HCT116 (cell line): Measurements from ENCODE around the gene AP1AR. TPM values are rescaled to one million over a fixed set of nuclear protein-coding genes. Genes with fewer than 3 reads are reported as not detected.

Source experiments
- ATAC-seq: fragments of 200-7000 bp; cut with Tn5 transposase; 2 replicates; pipeline ENCODE4 v1.9.1; 2020; ENCODE audit warnings: mild to moderate bottlenecking, moderate library complexity
- BruUV-seq: library from RNA; stranded (reverse); fragments of 400-500 nt; replicated peaks from 2 replicates; lab custom pipeline; 2021; lab: Mats Ljungman, UMichigan
- CTCF ChIA-PET: fragments of 300-600 bp; sonication (Branson Sonifier 250); formaldehyde crosslinking; loops from one replicate; lab custom pipeline; 2021; ENCODE audit warnings: antibody characterized with exemption; lab: Charles Lee
- POLR2A ChIA-PET: fragments of 300-600, 350-600 bp; sonication (Branson Sonifier 250); formaldehyde crosslinking; loops from one replicate; lab custom pipeline; 2021; ENCODE audit warnings: antibody characterized with exemption; lab: Charles Lee
- RAD21 ChIA-PET, 2 experiments: fragments of 300-600 bp; sonication (Branson Sonifier 250); formaldehyde crosslinking; loops; one replicate each; lab custom pipeline; 2023; ENCODE audit warnings: low total read pairs in 2 of 2; ENCODE audit not compliant: uncharacterized antibody in 2 of 2, unreplicated experiment in 2 of 2, low non-redundant PET in 1 of 2; lab: Charles Lee
- DNase-seq: peaks from one replicate; pipeline ENCODE4 v3.0.0-alpha.2; 2010; ENCODE audit warnings: low read depth, low spot score
- H2AFZ ChIP-seq: fragments of 200-600 bp; shearing (Covaris generic), sonication (generic); 2 replicates; pipeline ENCODE4 v1.6.1; 2017; ENCODE audit warnings: low read depth, mixed run types, mixed read lengths, antibody characterized with exemption, low read length; ENCODE audit not compliant: poor library complexity, severe bottlenecking
- H3K27ac ChIP-seq: 2 replicates; pipeline ENCODE4 v1.5.1; 2012; ENCODE audit warnings: low read depth, low read length
- H3K27me3 ChIP-seq: fragments of 200-600 bp; sonication (generic); 2 replicates; pipeline ENCODE4 v1.6.1; 2016; ENCODE audit warnings: mixed run types, low read length, mixed read lengths; ENCODE audit not compliant: insufficient read depth
- H3K36me3 ChIP-seq, 2 experiments: fragments of 200-500 bp in 1 of 2; fragments of 200-600 bp in 1 of 2; sonication (Bioruptor generic) in 1 of 2; sonication (generic) in 1 of 2; 2 replicates each; pipeline versions ENCODE4 v1.5.1 to v1.6.1; 2014 to 2016; ENCODE audit warnings: low read length in 2 of 2, inconsistent platforms in 1 of 2, mixed read lengths in 1 of 2, mixed run types in 1 of 2; ENCODE audit not compliant: insufficient read depth in 2 of 2, control insufficient read depth in 1 of 2
- H3K4me1 ChIP-seq, 2 experiments: fragments of 200-600 bp in 1 of 2; sonication (generic) in 1 of 2; 2 replicates each; pipeline versions ENCODE4 v1.5.1 to v1.6.1; 2012 to 2017; ENCODE audit warnings: low read length in 2 of 2, inconsistent platforms in 1 of 2, mild to moderate bottlenecking in 1 of 2, mixed read lengths in 1 of 2, mixed run types in 1 of 2, moderate library complexity in 1 of 2; ENCODE audit not compliant: insufficient read depth in 2 of 2, control insufficient read depth in 1 of 2
- H3K4me2 ChIP-seq: fragments of 200-600 bp; sonication (generic); 2 replicates; pipeline ENCODE4 v1.6.1; 2017; ENCODE audit warnings: mixed run types, low read length, mixed read lengths
- H3K4me3 ChIP-seq, 2 experiments: fragments of 200-600 bp in 1 of 2; sonication (generic) in 1 of 2; replicated peaks in 1 of 2; 2 replicates each; pipeline ENCODE4 v1.5.1; 2011 to 2016; ENCODE audit warnings: low read length in 2 of 2, control low read depth in 1 of 2, low read depth in 1 of 2, mild to moderate bottlenecking in 1 of 2, mixed read lengths in 1 of 2, mixed run types in 1 of 2
- H3K79me2 ChIP-seq: fragments of 200-600 bp; sonication (generic); 2 replicates; pipeline ENCODE4 v1.6.1; 2017; ENCODE audit warnings: mild to moderate bottlenecking, mixed run types, low read length, moderate library complexity, mixed read lengths; ENCODE audit not compliant: insufficient read depth
- H3K9ac ChIP-seq: fragments of 200-600 bp; sonication (generic); 2 replicates; pipeline ENCODE4 v1.6.1; 2016; ENCODE audit warnings: low read length, mixed read lengths
- H3K9me2 ChIP-seq: fragments of 200-600 bp; sonication (generic), shearing (Covaris generic); 2 replicates; pipeline ENCODE4 v1.6.1; 2017; ENCODE audit warnings: mixed run types, mild to moderate bottlenecking, moderate library complexity; ENCODE audit not compliant: insufficient read depth
- H3K9me3 ChIP-seq, 2 experiments: fragments of 200-500 bp in 1 of 2; fragments of 200-600 bp in 1 of 2; sonication (Bioruptor generic) in 1 of 2; sonication (generic) in 1 of 2; 2 replicates each; pipeline ENCODE4 v1.6.1; 2014 to 2017; ENCODE audit warnings: low read length in 2 of 2, mixed read lengths in 2 of 2, inconsistent platforms in 1 of 2, low read depth in 1 of 2, mild to moderate bottlenecking in 1 of 2, mixed run types in 1 of 2, moderate library complexity in 1 of 2; ENCODE audit not compliant: control insufficient read depth in 1 of 2, insufficient read depth in 1 of 2
- H4K20me1 ChIP-seq: fragments of 200-600 bp; sonication (generic), shearing (Covaris generic); 2 replicates; pipeline ENCODE4 v1.6.1; 2017; ENCODE audit warnings: mixed run types, mild to moderate bottlenecking, moderate library complexity; ENCODE audit not compliant: insufficient read depth
- CBX3 ChIP-seq: IDR thresholded peaks from 2 replicates; pipeline ENCODE4 v1.6.1; 2012; ENCODE audit warnings: low read depth
- CEBPB ChIP-seq: IDR thresholded peaks from 2 replicates; pipeline ENCODE4 v1.6.1; 2012; ENCODE audit warnings: low read depth
- CTCF ChIP-seq, 3 experiments: fragments of 200-600 bp in 1 of 3; sonication (generic) in 1 of 3; IDR thresholded peaks in 2 of 3; conservative IDR thresholded peaks in 1 of 3; 2 replicates each; pipeline ENCODE4 v1.5.1; 2012 to 2017; ENCODE audit warnings: low read depth in 2 of 3, low read length in 2 of 3, antibody characterized with exemption in 1 of 3, borderline replicate concordance in 1 of 3, control low read depth in 1 of 3, mild to moderate bottlenecking in 1 of 3, mixed read lengths in 1 of 3, mixed run types in 1 of 3, moderate library complexity in 1 of 3; ENCODE audit not compliant: insufficient read depth in 1 of 3
- EGR1 ChIP-seq: IDR thresholded peaks from 2 replicates; pipeline ENCODE4 v1.6.1; 2012; ENCODE audit warnings: low read depth
- ELF1 ChIP-seq: IDR thresholded peaks from 2 replicates; pipeline ENCODE4 v1.6.1; 2012; ENCODE audit warnings: low read depth, borderline replicate concordance
- EZH2phosphoT487 ChIP-seq: fragments of 200-600 bp; IDR thresholded peaks from 2 replicates; pipeline ENCODE4 v1.6.1; 2018; ENCODE audit warnings: antibody characterized with exemption, borderline replicate concordance
- MAX ChIP-seq: IDR thresholded peaks from 2 replicates; pipeline ENCODE4 v1.6.1; 2012
- POLR2AphosphoS5 ChIP-seq: IDR thresholded peaks from 2 replicates; pipeline ENCODE4 v1.6.1; 2011; ENCODE audit warnings: mild to moderate bottlenecking, low read depth, low read length, moderate library complexity
- RAD21 ChIP-seq: IDR thresholded peaks from 2 replicates; pipeline ENCODE4 v1.6.1; 2012; ENCODE audit warnings: low read depth, mild to moderate bottlenecking
- SP1 ChIP-seq: IDR thresholded peaks from 2 replicates; pipeline ENCODE4 v1.6.1; 2012; ENCODE audit warnings: low read depth
- SRF ChIP-seq: IDR thresholded peaks from 2 replicates; pipeline ENCODE4 v1.6.1; 2012; ENCODE audit warnings: low read depth
- TCF7L2 ChIP-seq: IDR thresholded peaks from 2 replicates; pipeline ENCODE4 v1.7.0; 2011; ENCODE audit warnings: borderline replicate concordance, inconsistent platforms; ENCODE audit not compliant: insufficient read depth, insufficient read length; ENCODE audit errors: extremely low read depth
- YY1 ChIP-seq: IDR thresholded peaks from 2 replicates; pipeline ENCODE4 v1.6.1; 2011; ENCODE audit warnings: low read length, low read depth, moderate library complexity, mild to moderate bottlenecking; ENCODE audit not compliant: insufficient replicate concordance; ENCODE audit errors: extremely low read depth
- ZBTB33 ChIP-seq: IDR thresholded peaks from 2 replicates; pipeline ENCODE4 v1.6.1; 2011; ENCODE audit warnings: mild to moderate bottlenecking, low read length, moderate library complexity; ENCODE audit not compliant: insufficient replicate concordance; ENCODE audit errors: extremely low read depth
- ZFX ChIP-seq: fragments of 450-650 bp; IDR thresholded peaks from 2 replicates; pipeline ENCODE4 v1.6.1; 2017
- intact Hi-C: fragments of 100-400 bp; cut with micrococcal nuclease; formaldehyde crosslinking; loops from 2 replicates; pipeline ENCODE4 v1.10.0; 2022
- total RNA-seq: library from RNA; stranded (reverse); gene quantifications from one replicate; pipeline ENCODE4 v1.2.1, GENCODE V29; 2021; ENCODE audit not compliant: unreplicated experiment
- TF ChIP-seq, protein P1 (sequence below): IDR thresholded peaks from 2 replicates; pipeline ENCODE4 v1.6.1; 2012; ENCODE audit warnings: low read depth

AP1AR gene
- total RNA-seq, 1 experiment from 2014 or later, result 56.7 TPM

GRCh38 chr4:112185334-112185733 lies 46.3 kb upstream of the AP1AR start:
- Histone ChIP-seq H2AFZ (no peak overlapping the region), H3K4me2 (no peak overlapping the region), H3K9me3 (no peaks in the 10 kb centered on the region), H3K4me1 (peaks cover 0 to 8% of the 10 kb centered on the region in 2 experiments; a peak in 2 of 4 replicates), H3K27me3 (no peaks in the 10 kb centered on the region), H3K4me3 (no peak overlapping the region), H3K27ac (no peak overlapping the region), H3K36me3 (no peaks in the 10 kb centered on the region), H4K20me1 (no peaks in the 10 kb centered on the region), H3K9me2 (no peaks in the 10 kb centered on the region), H3K9ac (no peak overlapping the region), H3K79me2 (no peaks in the 10 kb centered on the region)
- TF ChIP-seq, protein P1, sequence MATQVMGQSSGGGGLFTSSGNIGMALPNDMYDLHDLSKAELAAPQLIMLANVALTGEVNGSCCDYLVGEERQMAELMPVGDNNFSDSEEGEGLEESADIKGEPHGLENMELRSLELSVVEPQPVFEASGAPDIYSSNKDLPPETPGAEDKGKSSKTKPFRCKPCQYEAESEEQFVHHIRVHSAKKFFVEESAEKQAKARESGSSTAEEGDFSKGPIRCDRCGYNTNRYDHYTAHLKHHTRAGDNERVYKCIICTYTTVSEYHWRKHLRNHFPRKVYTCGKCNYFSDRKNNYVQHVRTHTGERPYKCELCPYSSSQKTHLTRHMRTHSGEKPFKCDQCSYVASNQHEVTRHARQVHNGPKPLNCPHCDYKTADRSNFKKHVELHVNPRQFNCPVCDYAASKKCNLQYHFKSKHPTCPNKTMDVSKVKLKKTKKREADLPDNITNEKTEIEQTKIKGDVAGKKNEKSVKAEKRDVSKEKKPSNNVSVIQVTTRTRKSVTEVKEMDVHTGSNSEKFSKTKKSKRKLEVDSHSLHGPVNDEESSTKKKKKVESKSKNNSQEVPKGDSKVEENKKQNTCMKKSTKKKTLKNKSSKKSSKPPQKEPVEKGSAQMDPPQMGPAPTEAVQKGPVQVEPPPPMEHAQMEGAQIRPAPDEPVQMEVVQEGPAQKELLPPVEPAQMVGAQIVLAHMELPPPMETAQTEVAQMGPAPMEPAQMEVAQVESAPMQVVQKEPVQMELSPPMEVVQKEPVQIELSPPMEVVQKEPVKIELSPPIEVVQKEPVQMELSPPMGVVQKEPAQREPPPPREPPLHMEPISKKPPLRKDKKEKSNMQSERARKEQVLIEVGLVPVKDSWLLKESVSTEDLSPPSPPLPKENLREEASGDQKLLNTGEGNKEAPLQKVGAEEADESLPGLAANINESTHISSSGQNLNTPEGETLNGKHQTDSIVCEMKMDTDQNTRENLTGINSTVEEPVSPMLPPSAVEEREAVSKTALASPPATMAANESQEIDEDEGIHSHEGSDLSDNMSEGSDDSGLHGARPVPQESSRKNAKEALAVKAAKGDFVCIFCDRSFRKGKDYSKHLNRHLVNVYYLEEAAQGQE, result no peak
- no peak for TF ChIP-seq EGR1
- TF ChIP-seq RAD21, result no peak
- TF ChIP-seq CBX3, result no peak
- no peak for TF ChIP-seq ZBTB33
- TF ChIP-seq SRF, result no peak
- no peak for TF ChIP-seq CEBPB
- no peak for TF ChIP-seq YY1
- TF ChIP-seq TCF7L2, result no peak
- no peak for TF ChIP-seq CTCF (IDR thresholded peaks at IDR 0.05 in 2 of 3, conservative IDR thresholded peaks at IDR 0.05 in 1 of 3; ENCODE audit: borderline replicate concordance in 1 of 3, insufficient read depth in 1 of 3, low read depth in 2 of 3, low read length in 2 of 3)
- no peak for TF ChIP-seq SP1
- TF ChIP-seq EZH2phosphoT487, result no peak
- TF ChIP-seq MAX, result no peak
- TF ChIP-seq POLR2AphosphoS5, result no peak
- TF ChIP-seq ZFX, result no peak
- TF ChIP-seq ELF1, result no peak
- POLR2A ChIA-PET, result no interaction called here
- RAD21 ChIA-PET, result no interaction called here
- no TSS peak for BruUV-seq
- no peak for DNase-seq
- intact Hi-C loops, result no loop called here
- CTCF ChIA-PET, result no interaction called here
- ATAC-seq, result no peak
